Vagina (tissue), 2 donors: ENCODE results near the gene MMP3. TPM values are rescaled to one million over a fixed set of nuclear protein-coding genes. Genes with fewer than 3 reads are reported as not detected.

ENCODE experiments used
- DNase-seq, 2 donors: peaks; one replicate each; pipeline ENCODE4 v3.0.0-alpha.2; 2017; ENCODE audit errors: extremely low spot score in 2 of 2
- H3K27ac ChIP-seq: fragments of 200-600 bp; sonication (generic); one replicate; pipeline ENCODE4 v1.5.1; 2019
- H3K27me3 ChIP-seq: fragments of 200-600 bp; sonication (generic); one replicate; pipeline ENCODE4 v1.5.1; 2019
- H3K36me3 ChIP-seq, 2 donors: fragments of 200-600 bp; sonication (generic); one replicate each; pipeline ENCODE4 v1.5.1; 2017 to 2019
- H3K4me1 ChIP-seq: fragments of 200-600 bp; sonication (generic); one replicate; pipeline ENCODE4 v1.5.1; 2019
- H3K4me3 ChIP-seq, 2 donors: fragments of 200-600 bp; sonication (generic); 1 replicate in 1 of 2; 2 replicates in 1 of 2; pipeline ENCODE4 v1.5.1; 2016 to 2019
- H3K9me3 ChIP-seq: fragments of 200-600 bp; sonication (generic); one replicate; pipeline ENCODE4 v1.5.1; 2019
- POLR2A ChIP-seq, 2 donors: fragments of 450-650 bp; IDR thresholded peaks; one replicate each; pipeline ENCODE4 v1.6.1; 2017; ENCODE audit warnings: antibody characterized with exemption in 2 of 2, mild to moderate bottlenecking in 2 of 2, moderate library complexity in 2 of 2
- POLR2AphosphoS5 ChIP-seq, 2 donors: sonication (generic); formaldehyde crosslinking; IDR thresholded peaks; one replicate each; pipeline ENCODE4 v1.9.0; 2017; ENCODE audit warnings: antibody characterized with exemption in 2 of 2, mild to moderate bottlenecking in 2 of 2, low read depth in 1 of 2; ENCODE audit not compliant: insufficient read depth in 1 of 2
- intact Hi-C: fragments of 100-400 bp; cut with DNase I; formaldehyde crosslinking; loops from one replicate; pipeline ENCODE4 v1.15.1; 2023
- total RNA-seq: library from RNA; depleted of rRNA; stranded (reverse); fragments of >200 nt; gene quantifications from one replicate; pipeline ENCODE4 v1.2.3, GENCODE V29; 2016
- TF ChIP-seq, protein P1 (sequence below), 3 experiments: fragments of 450-650 bp in 2 of 3; fragments of 200-600 bp in 1 of 3; sonication (generic) in 1 of 3; IDR thresholded peaks; one replicate each; pipeline ENCODE4 v1.5.1; 2017 to 2019; ENCODE audit warnings: antibody characterized with exemption in 3 of 3, mild to moderate bottlenecking in 2 of 3, moderate library complexity in 2 of 3

Gene MMP3
- total RNA-seq, 1 donor from 2014 or later, result not detected

- intact Hi-C loops, result no loop called here
- Histone ChIP-seq H3K36me3 (no peaks in the 10 kb centered on the region), H3K27me3 (no peaks in the 10 kb centered on the region), H3K4me3 (no peak overlapping the region), H3K4me1 (no peaks in the 10 kb centered on the region), H3K27ac (no peak overlapping the region), H3K9me3 (no peaks in the 10 kb centered on the region)
- TF ChIP-seq POLR2A (IDR thresholded peaks at IDR 0.05) (no peak), POLR2AphosphoS5 (IDR thresholded peaks at IDR 0.05; ENCODE audit: insufficient read depth in 1 of 2, low read depth in 1 of 2) (no peak)
- TF ChIP-seq, protein P1, sequence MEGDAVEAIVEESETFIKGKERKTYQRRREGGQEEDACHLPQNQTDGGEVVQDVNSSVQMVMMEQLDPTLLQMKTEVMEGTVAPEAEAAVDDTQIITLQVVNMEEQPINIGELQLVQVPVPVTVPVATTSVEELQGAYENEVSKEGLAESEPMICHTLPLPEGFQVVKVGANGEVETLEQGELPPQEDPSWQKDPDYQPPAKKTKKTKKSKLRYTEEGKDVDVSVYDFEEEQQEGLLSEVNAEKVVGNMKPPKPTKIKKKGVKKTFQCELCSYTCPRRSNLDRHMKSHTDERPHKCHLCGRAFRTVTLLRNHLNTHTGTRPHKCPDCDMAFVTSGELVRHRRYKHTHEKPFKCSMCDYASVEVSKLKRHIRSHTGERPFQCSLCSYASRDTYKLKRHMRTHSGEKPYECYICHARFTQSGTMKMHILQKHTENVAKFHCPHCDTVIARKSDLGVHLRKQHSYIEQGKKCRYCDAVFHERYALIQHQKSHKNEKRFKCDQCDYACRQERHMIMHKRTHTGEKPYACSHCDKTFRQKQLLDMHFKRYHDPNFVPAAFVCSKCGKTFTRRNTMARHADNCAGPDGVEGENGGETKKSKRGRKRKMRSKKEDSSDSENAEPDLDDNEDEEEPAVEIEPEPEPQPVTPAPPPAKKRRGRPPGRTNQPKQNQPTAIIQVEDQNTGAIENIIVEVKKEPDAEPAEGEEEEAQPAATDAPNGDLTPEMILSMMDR (IDR thresholded peaks at IDR 0.05), result no peak
- DNase-seq, result no peak
Measured at GRCh38 chr11:102793677-102794290, 49.6 kb downstream of the MMP3 start.

DNA sequence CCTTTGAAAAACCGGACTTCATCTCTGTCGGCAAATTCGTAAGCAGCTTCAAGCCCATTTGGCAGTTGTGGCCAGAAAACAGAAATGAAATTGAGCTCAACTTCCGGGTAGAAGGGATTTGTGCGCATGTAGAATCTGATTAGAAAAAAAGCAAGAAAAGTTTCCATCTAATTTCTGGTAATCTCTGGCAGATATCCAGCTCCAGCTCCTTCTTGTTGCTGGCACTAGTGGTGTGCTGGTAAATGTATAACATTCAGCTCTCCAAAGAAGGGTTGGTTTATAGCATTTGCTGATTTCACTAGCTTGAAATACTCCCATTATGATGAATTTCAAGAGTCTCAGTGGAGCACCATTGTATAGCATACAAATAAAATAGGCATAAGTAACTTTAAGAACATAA, 50.8 kb downstream of the MMP3 start:
- H3K36me3 ChIP-seq, result no peaks in the 10 kb centered on the region
- no peaks in the 10 kb centered on the region for H3K4me1 ChIP-seq
- H3K27me3 ChIP-seq, result no peaks in the 10 kb centered on the region
- intact Hi-C loops, result no loop called here
- H3K4me3 ChIP-seq, result no peak overlapping the region
- no peaks in the 10 kb centered on the region for H3K9me3 ChIP-seq
- no peak for TF ChIP-seq POLR2A (IDR thresholded peaks at IDR 0.05)
- no peak for TF ChIP-seq POLR2AphosphoS5 (IDR thresholded peaks at IDR 0.05; ENCODE audit: insufficient read depth in 1 of 2, low read depth in 1 of 2)
- TF ChIP-seq, protein P1 (IDR thresholded peaks at IDR 0.05), result no peak
- no peak for DNase-seq
- no peak overlapping the region for H3K27ac ChIP-seq

- intact Hi-C loops, result no loop called here
- H3K9me3 ChIP-seq, result no peaks in the 10 kb centered on the region
- no peak overlapping the region for H3K4me3 ChIP-seq
- H3K36me3 ChIP-seq, result no peaks in the 10 kb centered on the region
- DNase-seq, result no peak
- no peak for TF ChIP-seq POLR2AphosphoS5 (IDR thresholded peaks at IDR 0.05; ENCODE audit: insufficient read depth in 1 of 2, low read depth in 1 of 2)
- TF ChIP-seq, protein P1 (IDR thresholded peaks at IDR 0.05), result no peak
- H3K27ac ChIP-seq, result no peak overlapping the region
- H3K4me1 ChIP-seq, result no peaks in the 10 kb centered on the region
- no peaks in the 10 kb centered on the region for H3K27me3 ChIP-seq
Measured at GRCh38 chr11:102791271-102792036, 52.0 kb downstream of the MMP3 start.

GRCh38 chr11:102788334-102788995, 54.9 kb downstream of the MMP3 start:
- Histone ChIP-seq H3K9me3 (no peaks in the 10 kb centered on the region), H3K27ac (no peak overlapping the region), H3K4me1 (no peaks in the 10 kb centered on the region), H3K27me3 (no peaks in the 10 kb centered on the region), H3K36me3 (no peaks in the 10 kb centered on the region), H3K4me3 (no peak overlapping the region)
- TF ChIP-seq POLR2AphosphoS5 (IDR thresholded peaks at IDR 0.05; ENCODE audit: insufficient read depth in 1 of 2, low read depth in 1 of 2), result no peak
- no peak for TF ChIP-seq POLR2A (IDR thresholded peaks at IDR 0.05)
- TF ChIP-seq, protein P1 (IDR thresholded peaks at IDR 0.05), result no peak
- intact Hi-C loops, result no loop called here
- no peak for DNase-seq

Other genes with a start within 250 kb of the MMP3 start
- not detected for gene MMP20, start 218.3 kb downstream of the MMP3 start, total RNA-seq
- not detected for gene MMP27, start 137.8 kb downstream of the MMP3 start, total RNA-seq
- gene MMP8, start 118.7 kb downstream of the MMP3 start, total RNA-seq, result not detected
- not detected for gene MMP10, start 63.0 kb downstream of the MMP3 start, total RNA-seq
- not detected for gene MMP1, start 45.4 kb downstream of the MMP3 start, total RNA-seq
- not detected for gene MMP12, start 31.4 kb upstream of the MMP3 start, total RNA-seq
- 0.98 TPM for gene MMP13, start 112.1 kb upstream of the MMP3 start, total RNA-seq
- 37.3 TPM for gene DCUN1D5, start 248.6 kb upstream of the MMP3 start, total RNA-seq